Ectodermal cell (in vitro differentiated cells): ENCODE data around the gene CCRL2.

Experiments used
- H3K27ac ChIP-seq: 2 replicates; pipeline ENCODE4 v1.7.0; 2013; ENCODE audit warnings: mild to moderate bottlenecking, low read depth, low read length; ENCODE audit not compliant: insufficient read depth, poor library complexity, severe bottlenecking
- H3K27me3 ChIP-seq: 2 replicates; pipeline ENCODE4 v1.7.0; 2013; ENCODE audit warnings: mild to moderate bottlenecking, low read length; ENCODE audit not compliant: insufficient read depth, control insufficient read depth, poor library complexity, severe bottlenecking
- H3K36me3 ChIP-seq: one replicate; pipeline ENCODE4 v1.7.0; 2013; ENCODE audit warnings: low read length; ENCODE audit not compliant: control insufficient read depth, insufficient read depth
- H3K4me1 ChIP-seq: one replicate; pipeline ENCODE4 v1.7.0; 2013; ENCODE audit warnings: low read length; ENCODE audit not compliant: control insufficient read depth, insufficient read depth
- H3K4me3 ChIP-seq: 2 replicates; pipeline ENCODE4 v1.7.0; 2013; ENCODE audit warnings: low read depth, low read length, control low read depth; ENCODE audit not compliant: insufficient read depth
- H3K9me3 ChIP-seq: 2 replicates; pipeline ENCODE4 v1.7.0; 2013; ENCODE audit warnings: mild to moderate bottlenecking, low read length, moderate library complexity; ENCODE audit not compliant: control insufficient read depth
- WGBS, 2 experiments: methylation state at CpG; one replicate each; pipeline ENCODE4 v1.1.7; 2013; ENCODE audit warnings: missing lambda C conversion rate in 2 of 2; 5-methylcytosine and 5-hydroxymethylcytosine counted together

CCRL2 gene

DNA sequence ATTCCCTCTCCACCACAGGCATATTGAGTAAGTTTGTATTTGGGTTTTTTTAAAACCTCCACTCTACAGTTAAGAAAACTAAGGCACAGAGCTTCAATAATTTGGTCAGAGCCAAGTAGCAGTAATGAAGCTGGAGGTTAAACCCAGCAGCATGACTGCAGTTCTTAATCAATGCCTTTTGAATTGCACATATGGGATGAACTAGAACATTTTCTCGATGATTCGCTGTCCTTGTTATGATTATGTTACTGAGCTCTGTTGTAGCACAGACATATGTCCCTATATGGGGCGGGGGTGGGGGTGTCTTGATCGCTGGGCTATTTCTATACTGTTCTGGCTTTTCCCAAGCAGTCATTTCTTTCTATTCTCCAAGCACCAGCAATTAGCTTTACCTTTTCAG is 37.9 kb upstream of the CCRL2 start:
- Histone ChIP-seq H3K4me1 (no peaks in the 10 kb centered on the region), H3K27ac (no peak overlapping the region)
- 93 to 98% methylated on average over 4 of the region's 4 CpGs for WGBS, 2 experiments

DNA sequence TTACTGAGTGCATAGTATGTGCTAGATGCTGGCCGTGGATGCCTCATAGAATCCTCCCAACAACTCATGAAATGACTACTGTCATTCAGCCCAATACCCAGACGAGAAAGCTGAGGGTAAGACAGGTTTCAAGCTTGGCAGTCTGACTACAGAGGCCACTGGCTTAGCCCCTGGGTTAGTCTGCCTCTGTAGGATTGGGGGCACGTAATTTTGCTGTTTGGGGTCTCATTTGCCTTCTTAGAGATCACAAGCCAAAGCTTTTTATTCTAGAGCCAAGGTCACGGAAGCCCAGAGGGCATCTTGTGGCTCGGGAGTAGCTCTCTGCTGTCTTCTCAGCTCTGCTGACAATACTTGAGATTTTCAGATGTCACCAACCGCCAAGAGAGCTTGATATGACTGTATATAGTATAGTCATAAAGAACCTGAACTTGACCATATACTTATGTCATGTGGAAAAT is 37.4 kb upstream of the CCRL2 start:
- Histone ChIP-seq H3K9me3 (no peaks in the 10 kb centered on the region), H3K27ac (no peak overlapping the region), H3K4me3 (no peak overlapping the region), H3K36me3 (no peaks in the 10 kb centered on the region), H3K27me3 (no peaks in the 10 kb centered on the region), H3K4me1 (no peaks in the 10 kb centered on the region)
- 88 to 92% methylated on average over 5 to 6 of the region's 6 CpGs for WGBS, 2 experiments

More for the DNA sequence above, 37.9 kb upstream of the CCRL2 start:
- Histone ChIP-seq H3K36me3 (no peaks in the 10 kb centered on the region), H3K27me3 (no peaks in the 10 kb centered on the region), H3K9me3 (no peaks in the 10 kb centered on the region), H3K4me3 (no peak overlapping the region)

DNA sequence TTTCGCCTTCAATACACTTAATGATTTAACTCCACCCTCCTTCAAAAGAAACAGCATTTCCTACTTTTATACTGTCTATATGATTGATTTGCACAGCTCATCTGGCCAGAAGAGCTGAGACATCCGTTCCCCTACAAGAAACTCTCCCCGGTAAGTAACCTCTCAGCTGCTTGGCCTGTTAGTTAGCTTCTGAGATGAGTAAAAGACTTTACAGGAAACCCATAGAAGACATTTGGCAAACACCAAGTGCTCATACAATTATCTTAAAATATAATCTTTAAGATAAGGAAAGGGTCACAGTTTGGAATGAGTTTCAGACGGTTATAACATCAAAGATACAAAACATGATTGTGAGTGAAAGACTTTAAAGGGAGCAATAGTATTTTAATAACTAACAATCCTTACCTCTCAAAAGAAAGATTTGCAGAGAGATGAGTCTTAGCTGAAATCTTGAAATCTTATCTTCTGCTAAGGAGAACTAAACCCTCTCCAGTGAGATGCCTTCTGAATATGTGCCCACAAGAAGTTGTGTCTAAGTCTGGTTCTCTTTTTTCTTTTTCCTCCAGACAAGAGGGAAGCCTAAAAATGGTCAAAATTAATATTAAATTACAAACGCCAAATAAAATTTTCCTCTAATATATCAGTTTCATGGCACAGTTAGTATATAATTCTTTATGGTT is 36.1 kb upstream of the CCRL2 start, which contains the start of gene CCR5:
CCR5 (plus strand) TSS at position 108 of the 680 bp plus-strand sequence. CDS start 1,957 bp downstream, outside the sequence.
- 88 to 98% methylated on average over 3 of the region's 5 CpGs for WGBS, 2 experiments
- H3K9me3 ChIP-seq, result no peaks in the 10 kb centered on the region
- no peaks in the 10 kb centered on the region for H3K27me3 ChIP-seq
- no peaks in the 10 kb centered on the region for H3K4me1 ChIP-seq
- no peak within 1 kb of the TSS for H3K4me3 ChIP-seq
- H3K27ac ChIP-seq, result no peak within 1 kb of the TSS
- no peaks in the 10 kb centered on the region for H3K36me3 ChIP-seq

- Histone ChIP-seq H3K9me3 (no peaks in the 10 kb centered on the region), H3K4me3 (no peak overlapping the region), H3K27me3 (no peaks in the 10 kb centered on the region), H3K4me1 (no peaks in the 10 kb centered on the region), H3K36me3 (no peaks in the 10 kb centered on the region), H3K27ac (no peak overlapping the region)
- 82 to 84% methylated on average over 9 of the region's 10 CpGs for WGBS, 2 experiments
Measured at GRCh38 chr3:46371519-46372340, 35.3 kb upstream of the CCRL2 start.

- 93% methylated on average over 7 to 9 of the region's 9 CpGs for WGBS, 2 experiments
- H3K9me3 ChIP-seq, result no peaks in the 10 kb centered on the region
- no peaks in the 10 kb centered on the region for H3K27me3 ChIP-seq
- no peak overlapping the region for H3K4me3 ChIP-seq
- H3K27ac ChIP-seq, result no peak overlapping the region
- no peaks in the 10 kb centered on the region for H3K36me3 ChIP-seq
- no peaks in the 10 kb centered on the region for H3K4me1 ChIP-seq
Measured at GRCh38 chr3:46372492-46373359, 34.3 kb upstream of the CCRL2 start.

- Histone ChIP-seq H3K9me3 (no peaks in the 10 kb centered on the region), H3K36me3 (no peaks in the 10 kb centered on the region)
- 88 to 96% methylated on average over 3 of the region's 3 CpGs for WGBS, 2 experiments
Measured at GRCh38 chr3:46374755-46375154, 32.3 kb upstream of the CCRL2 start.

DNA sequence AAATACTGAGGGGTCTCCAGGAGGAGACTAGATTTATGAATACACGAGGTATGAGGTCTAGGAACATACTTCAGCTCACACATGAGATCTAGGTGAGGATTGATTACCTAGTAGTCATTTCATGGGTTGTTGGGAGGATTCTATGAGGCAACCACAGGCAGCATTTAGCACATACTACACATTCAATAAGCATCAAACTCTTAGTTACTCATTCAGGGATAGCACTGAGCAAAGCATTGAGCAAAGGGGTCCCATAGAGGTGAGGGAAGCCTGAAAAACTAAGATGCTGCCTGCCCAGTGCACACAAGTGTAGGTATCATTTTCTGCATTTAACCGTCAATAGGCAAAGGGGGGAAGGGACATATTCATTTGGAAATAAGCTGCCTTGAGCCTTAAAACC is 31.8 kb upstream of the CCRL2 start:
- WGBS, 2 experiments, result 87 to 92% methylated on average over 2 of the region's 2 CpGs
- Histone ChIP-seq H3K4me1 (no peaks in the 10 kb centered on the region), H3K4me3 (no peak overlapping the region)

More at GRCh38 chr3:46374755-46375154, 32.3 kb upstream of the CCRL2 start:
- Histone ChIP-seq H3K27me3 (no peaks in the 10 kb centered on the region), H3K27ac (no peak overlapping the region), H3K4me1 (no peaks in the 10 kb centered on the region), H3K4me3 (no peak overlapping the region)

DNA sequence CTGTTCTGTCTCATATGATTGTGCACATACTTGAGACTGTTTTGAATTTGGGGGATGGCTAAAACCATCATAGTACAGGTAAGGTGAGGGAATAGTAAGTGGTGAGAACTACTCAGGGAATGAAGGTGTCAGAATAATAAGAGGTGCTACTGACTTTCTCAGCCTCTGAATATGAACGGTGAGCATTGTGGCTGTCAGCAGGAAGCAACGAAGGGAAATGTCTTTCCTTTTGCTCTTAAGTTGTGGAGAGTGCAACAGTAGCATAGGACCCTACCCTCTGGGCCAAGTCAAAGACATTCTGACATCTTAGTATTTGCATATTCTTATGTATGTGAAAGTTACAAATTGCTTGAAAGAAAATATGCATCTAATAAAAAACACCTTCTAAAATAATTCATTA is 31.2 kb upstream of the CCRL2 start:
- H3K36me3 ChIP-seq, result no peaks in the 10 kb centered on the region
- no peaks in the 10 kb centered on the region for H3K4me1 ChIP-seq
- WGBS, 2 experiments, result 24 to 31% methylated on average over 2 of the region's 2 CpGs
- no peak overlapping the region for H3K27ac ChIP-seq
- no peaks in the 10 kb centered on the region for H3K27me3 ChIP-seq
- no peaks in the 10 kb centered on the region for H3K9me3 ChIP-seq
- no peak overlapping the region for H3K4me3 ChIP-seq

More for the DNA sequence above, 31.8 kb upstream of the CCRL2 start:
- H3K27me3 ChIP-seq, result no peaks in the 10 kb centered on the region
- no peaks in the 10 kb centered on the region for H3K9me3 ChIP-seq
- no peak overlapping the region for H3K27ac ChIP-seq
- H3K36me3 ChIP-seq, result no peaks in the 10 kb centered on the region

DNA sequence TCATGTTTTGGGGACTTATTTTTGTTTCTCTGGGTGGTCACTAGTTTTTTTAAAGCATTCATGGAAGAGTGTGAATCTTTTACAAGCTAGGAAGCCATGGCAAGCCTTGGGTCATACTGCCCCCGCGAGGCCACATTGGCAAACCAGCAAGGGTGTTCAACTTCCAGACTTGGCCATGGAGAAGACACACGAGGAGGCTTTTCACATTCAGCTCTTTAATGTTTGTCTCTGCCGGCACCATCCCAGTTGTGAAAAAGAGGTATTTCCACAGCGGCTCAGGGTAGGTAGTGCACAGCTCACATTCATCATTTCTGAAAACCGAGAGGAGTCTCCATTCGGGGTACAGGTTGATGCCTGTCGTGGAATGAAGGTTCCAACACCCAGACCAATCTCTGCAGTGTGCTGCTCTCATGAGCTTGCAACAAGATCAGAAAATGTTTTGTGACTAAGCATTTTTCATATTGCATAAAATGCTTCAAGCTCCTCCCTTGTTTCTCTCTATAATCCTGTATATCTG is 28.6 kb upstream of the CCRL2 start:
- WGBS, 2 experiments, result 59 to 60% methylated on average over 8 of the region's 8 CpGs
- Histone ChIP-seq H3K27me3 (no peaks in the 10 kb centered on the region), H3K9me3 (no peaks in the 10 kb centered on the region), H3K4me1 (no peaks in the 10 kb centered on the region), H3K36me3 (no peaks in the 10 kb centered on the region), H3K27ac (no peak overlapping the region), H3K4me3 (no peak overlapping the region)
